Skin epidermis (tissue), 12 donors: ENCODE results near the gene FOXJ1.
A peak's percentile ranks its signal among the peaks of the same experiment; 100 is the strongest.
"Not testable (repeated sequence)": the region's sequence is repeated elsewhere in the genome, so short reads cannot be mapped to it uniquely, and the experiment has no call there.

ENCODE experiments used
- H3K27ac ChIP-seq, 21 experiments: fragments of 200-600 bp; sonication (generic) in 11 of 21; one replicate each; pipeline ENCODE4 v1.5.0; 2020; ENCODE audit warnings: mild to moderate bottlenecking in 3 of 21, inconsistent platforms in 2 of 21, moderate library complexity in 2 of 21
- H3K4me3 ChIP-seq, 7 experiments: fragments of 200-600 bp; sonication (generic) in 2 of 7; one replicate each; pipeline ENCODE4 v1.5.0; 2020; ENCODE audit warnings: inconsistent platforms in 2 of 7, mild to moderate bottlenecking in 2 of 7, moderate library complexity in 1 of 7

FOXJ1 gene

GRCh38 chr17:76141212-76142038 is at the start of gene FOXJ1:
FOXJ1 (minus strand) TSS chr17:76141245; CDS start chr17:76140395, 850 bp downstream.
- Histone ChIP-seq H3K4me3 (peak within 1 kb of the TSS; percentile 12 to 46 (median 34)), H3K27ac (no peak within 1 kb of the TSS)

GRCh38 chr17:76189741-76190140 is 48.7 kb upstream of the FOXJ1 start:
- Histone ChIP-seq H3K27ac (no peak overlapping the region), H3K4me3 (no peak overlapping the region)

GRCh38 chr17:76189247-76189646 is 48.2 kb upstream of the FOXJ1 start:
- peak overlapping the region in 1 of 21 experiments; percentile 23 for H3K27ac ChIP-seq

GRCh38 chr17:76188213-76189016 is 47.4 kb upstream of the FOXJ1 start:
- H3K4me3 ChIP-seq = no peak overlapping the region
- peak overlapping the region in 1 of 21 experiments; percentile 23 for H3K27ac ChIP-seq

More at GRCh38 chr17:76189247-76189646, 48.2 kb upstream of the FOXJ1 start:
- H3K4me3 ChIP-seq = no peak overlapping the region

- not testable (repeated sequence) for H3K27ac ChIP-seq, H3K4me3 ChIP-seq
These were observed 45.7 kb upstream of the FOXJ1 start for GRCh38 chr17:76186774-76187173.

- H3K27ac ChIP-seq = no peak overlapping the region
- H3K4me3 ChIP-seq = no peak overlapping the region
These were observed 43.2 kb upstream of the FOXJ1 start for GRCh38 chr17:76184290-76184689.

- Histone ChIP-seq H3K27ac (peak overlapping the region in 1 of 21 experiments; percentile 50), H3K4me3 (no peak overlapping the region)
These were observed 41.1 kb upstream of the FOXJ1 start for GRCh38 chr17:76182016-76182764.

- H3K4me3 ChIP-seq = no peak overlapping the region
- peak overlapping the region in 13 of 21 experiments; percentile 2 to 80 (median 30) for H3K27ac ChIP-seq
These were observed 38.7 kb upstream of the FOXJ1 start for GRCh38 chr17:76179496-76180467.

GRCh38 chr17:76178124-76178523 is 37.1 kb upstream of the FOXJ1 start:
- Histone ChIP-seq H3K27ac (peak overlapping the region in 1 of 21 experiments; percentile 10), H3K4me3 (no peak overlapping the region)

GRCh38 chr17:76176701-76177574 is 35.9 kb upstream of the FOXJ1 start:
- Histone ChIP-seq H3K27ac (peak overlapping the region in 1 of 21 experiments; percentile 27), H3K4me3 (no peak overlapping the region)

GRCh38 chr17:76174037-76174436 is 33.0 kb upstream of the FOXJ1 start:
- no peak overlapping the region for H3K4me3 ChIP-seq
- H3K27ac ChIP-seq = no peak overlapping the region

- no peak overlapping the region for H3K27ac ChIP-seq
These were observed 32.4 kb upstream of the FOXJ1 start for GRCh38 chr17:76173474-76173873.

GRCh38 chr17:76171706-76172105 is 30.7 kb upstream of the FOXJ1 start:
- H3K27ac ChIP-seq = no peak overlapping the region
- H3K4me3 ChIP-seq = no peak overlapping the region

More at GRCh38 chr17:76173474-76173873, 32.4 kb upstream of the FOXJ1 start:
- H3K4me3 ChIP-seq = no peak overlapping the region

GRCh38 chr17:76170114-76170513 is 29.1 kb upstream of the FOXJ1 start:
- no peak overlapping the region for H3K4me3 ChIP-seq
- H3K27ac ChIP-seq = no peak overlapping the region

GRCh38 chr17:76166906-76167305 is 25.9 kb upstream of the FOXJ1 start:
- no peak overlapping the region for H3K4me3 ChIP-seq
- H3K27ac ChIP-seq = no peak overlapping the region

- Histone ChIP-seq H3K4me3 (no peak overlapping the region), H3K27ac (no peak overlapping the region)
These were observed 25.1 kb upstream of the FOXJ1 start for GRCh38 chr17:76166168-76166567.

- no peak overlapping the region for H3K27ac ChIP-seq
These were observed 23.3 kb upstream of the FOXJ1 start for GRCh38 chr17:76164331-76164730.

GRCh38 chr17:76163919-76164318 is 22.9 kb upstream of the FOXJ1 start:
- no peak overlapping the region for H3K27ac ChIP-seq
- no peak overlapping the region for H3K4me3 ChIP-seq

More at GRCh38 chr17:76164331-76164730, 23.3 kb upstream of the FOXJ1 start:
- no peak overlapping the region for H3K4me3 ChIP-seq
